Activated gamma-delta T cell (primary cell): ENCODE data around the gene ZNF559.

Experiments used
- DNase-seq: peaks from one replicate; lab custom pipeline; 2025; lab: John Stamatoyannopoulos, UW

Gene ZNF559

DNA sequence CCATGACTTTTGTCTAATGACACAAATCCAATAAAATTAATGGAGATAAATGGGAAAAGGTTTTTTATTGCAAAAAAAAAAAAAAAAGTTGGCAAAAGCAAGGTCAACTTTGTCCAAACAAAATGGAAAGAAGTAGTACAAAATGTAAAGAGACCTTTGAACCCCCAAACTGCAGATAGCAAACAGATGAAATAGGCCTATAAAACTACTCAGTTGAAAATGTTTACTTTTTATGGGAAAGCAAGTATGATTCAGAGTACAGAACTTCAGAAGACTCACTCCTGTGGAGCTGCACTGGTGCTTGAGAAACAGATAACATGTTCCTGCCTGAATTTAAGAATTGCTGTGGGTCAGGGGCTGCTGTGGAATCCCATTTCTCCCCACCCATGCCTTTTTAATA lies 29.0 kb downstream of the ZNF559 start:
- DNase-seq = no peak

GRCh38 chr19:9354651-9355050 lies 30.7 kb downstream of the ZNF559 start:
- no peak for DNase-seq

GRCh38 chr19:9362905-9363304 lies 38.9 kb downstream of the ZNF559 start, which contains the start of gene ZNF177:
TSS of gene ZNF177 (plus strand) at chr19:9363013. CDS start at chr19:9378312, 15,299 bp downstream.
- DNase-seq = no peak

DNA sequence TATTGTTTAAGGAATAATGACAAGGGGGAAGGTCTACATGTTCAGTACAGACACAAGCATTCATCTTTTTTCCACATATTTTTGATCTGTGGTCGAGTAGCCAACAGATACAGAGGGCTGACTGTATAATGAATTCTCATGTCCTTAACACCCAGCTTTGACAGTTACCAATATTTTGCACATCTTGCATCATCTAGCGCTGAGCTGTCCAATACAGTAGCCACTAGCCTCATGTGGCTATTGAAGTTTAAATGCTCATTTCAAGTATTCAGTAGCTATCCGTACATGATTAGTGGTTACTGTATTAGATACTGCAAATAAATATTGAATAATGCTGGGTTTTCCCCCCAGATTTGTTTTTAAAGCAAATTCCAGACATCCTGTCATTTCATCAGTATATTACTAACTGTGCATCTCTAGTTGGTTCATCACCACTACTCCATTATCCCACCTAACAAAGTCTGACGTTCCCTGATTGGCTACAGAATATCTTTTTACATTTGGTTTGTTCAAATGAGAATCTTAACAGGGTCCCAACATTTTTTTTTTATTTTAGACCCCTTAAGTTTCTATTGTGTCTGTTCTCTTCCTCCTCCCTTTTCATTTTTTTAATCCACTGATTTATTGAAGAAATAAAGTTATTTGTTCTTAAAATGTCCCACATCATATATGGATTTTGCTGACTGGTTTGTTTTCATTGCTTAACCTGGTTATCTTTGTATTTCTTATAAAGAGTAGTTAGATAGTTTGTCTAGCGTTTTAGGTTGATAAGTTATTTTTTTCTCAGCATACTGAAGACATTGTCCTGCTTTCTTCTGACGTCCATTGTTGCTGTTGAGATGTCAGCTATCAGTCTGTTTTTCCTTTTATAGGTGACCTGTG lies 47.0 kb downstream of the ZNF559 start:
- DNase-seq = no peak

DNA sequence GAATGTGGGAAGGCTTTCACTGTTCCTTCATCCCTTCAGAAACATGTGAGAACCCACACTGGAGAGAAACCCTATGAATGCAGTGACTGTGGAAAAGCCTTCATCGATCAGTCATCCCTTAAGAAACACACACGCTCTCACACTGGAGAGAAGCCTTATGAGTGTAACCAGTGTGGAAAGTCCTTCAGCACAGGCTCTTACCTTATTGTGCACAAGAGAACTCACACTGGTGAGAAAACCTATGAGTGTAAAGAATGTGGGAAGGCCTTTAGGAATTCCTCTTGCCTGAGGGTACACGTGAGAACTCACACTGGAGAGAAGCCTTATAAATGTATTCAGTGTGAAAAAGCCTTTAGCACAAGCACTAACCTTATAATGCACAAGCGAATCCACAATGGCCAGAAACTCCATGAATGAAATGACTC lies 57.4 kb downstream of the ZNF559 start:
- DNase-seq = no peak
